Right renal pelvis (tissue), 4 donors: ENCODE data around the gene PHYKPL. TPM values are rescaled to one million over a fixed set of nuclear protein-coding genes. Genes with fewer than 3 reads are reported as not detected.
A peak's percentile ranks its signal among the peaks of the same experiment; 100 is the strongest.
"Not testable (repeated sequence)": the region's sequence is repeated elsewhere in the genome, so short reads cannot be mapped to it uniquely, and the experiment has no call there.

ENCODE experiments used
- DNase-seq, 4 donors: peaks; one replicate each; pipeline ENCODE4 v3.0.0-alpha.2; 2013; ENCODE audit warnings: low read depth in 4 of 4, low spot score in 3 of 4, missing footprints in 1 of 4
- polyA plus RNA-seq, 4 donors: library from polyadenylated mRNA; unstranded; fragments of 120-200 nt; gene quantifications; one replicate each; pipeline ENCODE4 v1.2.1, GENCODE V29; 2013; ENCODE audit not compliant: insufficient read length in 4 of 4

The PHYKPL gene
- polyA plus RNA-seq, 4 donors: 62.8 to 78.4 (median 67.7) TPM

DNA sequence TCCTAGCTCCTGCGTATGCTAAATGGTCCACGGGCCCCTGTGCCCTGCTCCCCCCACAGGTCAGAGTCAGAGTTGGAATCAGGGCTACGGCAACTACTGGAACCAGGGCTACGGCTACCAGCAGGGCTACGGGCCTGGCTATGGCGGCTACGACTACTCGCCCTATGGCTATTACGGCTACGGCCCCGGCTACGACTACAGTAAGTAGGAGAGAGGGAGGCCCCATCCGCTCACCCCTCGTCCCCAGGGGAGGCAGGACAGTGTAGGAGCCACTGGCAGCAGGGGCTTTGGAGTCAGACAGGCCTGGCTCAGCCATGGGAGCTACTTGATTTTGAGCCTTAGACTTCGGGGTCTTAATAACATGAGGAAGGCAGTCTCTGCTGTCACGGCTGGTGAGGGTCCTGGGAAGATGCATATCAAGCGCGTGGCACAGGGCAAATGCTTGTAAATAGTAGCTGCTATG lies 22.5 kb downstream of the PHYKPL start:
- no peak for DNase-seq

DNA sequence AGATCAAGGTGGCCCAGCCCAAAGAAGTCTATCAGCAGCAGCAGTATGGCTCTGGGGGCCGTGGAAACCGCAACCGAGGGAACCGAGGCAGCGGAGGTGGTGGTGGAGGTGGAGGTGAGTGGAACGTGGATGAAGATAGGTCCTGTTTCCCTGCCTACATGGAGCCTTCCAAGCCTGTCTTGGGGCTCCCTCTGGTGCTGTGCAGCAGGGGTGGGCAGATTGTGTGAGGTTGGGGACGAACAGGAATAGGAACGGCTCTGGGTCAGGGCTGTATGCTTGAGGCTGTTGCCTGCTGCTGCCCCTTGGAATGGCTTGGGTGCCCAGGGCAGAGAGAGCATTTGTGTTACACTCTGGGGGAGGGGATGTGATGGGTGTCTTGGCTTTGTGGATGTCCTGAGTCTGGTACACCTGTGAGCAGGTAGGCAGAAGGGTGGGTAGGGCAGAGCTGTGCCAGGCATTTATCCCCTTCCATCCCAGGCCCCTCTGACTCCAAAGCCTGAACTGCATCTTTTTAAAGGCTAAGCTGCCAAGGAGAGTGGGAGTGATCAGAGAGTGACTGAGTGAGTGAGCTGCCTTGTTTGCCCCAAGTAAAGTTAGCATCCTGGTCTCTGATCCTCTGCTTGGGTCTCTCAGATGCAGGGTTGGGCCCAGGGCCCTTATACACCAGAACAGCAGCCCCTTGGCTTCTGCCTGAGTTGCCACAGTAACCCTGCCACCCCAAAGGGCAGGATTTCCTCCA lies 23.1 kb downstream of the PHYKPL start:
- no peak for DNase-seq

DNA sequence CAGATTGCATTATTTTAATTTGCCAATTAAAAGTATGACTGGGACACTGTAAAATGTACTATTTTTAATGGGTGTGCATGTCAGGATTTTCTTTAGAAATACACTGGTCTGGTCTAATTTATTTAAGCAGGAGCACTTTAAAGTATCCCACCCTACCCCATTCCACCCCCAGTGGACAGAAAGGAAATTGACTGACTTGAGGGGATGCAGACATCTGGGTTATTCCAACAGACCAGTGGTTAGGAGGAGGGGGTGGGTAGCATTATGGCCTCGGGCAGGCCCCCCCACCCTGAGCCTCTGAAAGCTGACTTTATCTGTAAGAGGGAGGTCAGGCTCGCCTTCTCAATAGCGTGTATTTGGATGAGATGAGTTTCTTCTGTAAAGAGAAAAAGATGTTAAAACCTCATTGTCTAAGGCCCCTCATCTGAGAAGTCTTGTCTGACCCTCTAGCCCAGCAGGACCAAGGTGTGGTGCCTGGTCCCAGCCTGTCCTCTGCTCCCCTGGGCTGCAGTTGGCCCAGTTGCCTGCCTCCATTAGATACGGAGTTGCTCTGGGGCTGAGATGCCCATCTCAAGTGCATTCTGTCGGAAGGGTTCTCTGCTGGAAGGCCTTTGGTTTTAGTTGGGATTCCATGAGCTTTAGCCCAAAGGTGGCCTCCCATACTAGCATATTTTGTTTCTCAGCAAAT lies 23.9 kb downstream of the PHYKPL start:
- DNase-seq: no peak

DNA sequence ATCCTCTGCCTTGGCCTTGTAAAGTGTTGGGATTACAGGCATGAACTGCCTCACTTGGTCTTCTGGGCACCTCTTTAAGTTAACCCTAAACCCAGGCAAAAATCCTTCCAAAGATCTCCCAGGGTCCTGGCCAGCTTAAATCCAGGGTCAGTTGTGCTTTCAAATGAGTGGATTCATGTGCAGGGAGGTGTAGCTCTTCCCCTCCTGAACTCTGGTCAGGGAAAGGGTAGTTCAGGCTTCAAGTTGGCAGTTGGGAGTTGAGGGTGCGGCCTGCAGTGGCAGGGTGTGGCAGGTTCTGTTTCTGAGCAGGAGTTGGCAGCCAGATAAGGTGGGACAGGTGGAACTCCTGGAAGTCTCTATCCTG lies 24.7 kb downstream of the PHYKPL start:
- no peak for DNase-seq

DNA sequence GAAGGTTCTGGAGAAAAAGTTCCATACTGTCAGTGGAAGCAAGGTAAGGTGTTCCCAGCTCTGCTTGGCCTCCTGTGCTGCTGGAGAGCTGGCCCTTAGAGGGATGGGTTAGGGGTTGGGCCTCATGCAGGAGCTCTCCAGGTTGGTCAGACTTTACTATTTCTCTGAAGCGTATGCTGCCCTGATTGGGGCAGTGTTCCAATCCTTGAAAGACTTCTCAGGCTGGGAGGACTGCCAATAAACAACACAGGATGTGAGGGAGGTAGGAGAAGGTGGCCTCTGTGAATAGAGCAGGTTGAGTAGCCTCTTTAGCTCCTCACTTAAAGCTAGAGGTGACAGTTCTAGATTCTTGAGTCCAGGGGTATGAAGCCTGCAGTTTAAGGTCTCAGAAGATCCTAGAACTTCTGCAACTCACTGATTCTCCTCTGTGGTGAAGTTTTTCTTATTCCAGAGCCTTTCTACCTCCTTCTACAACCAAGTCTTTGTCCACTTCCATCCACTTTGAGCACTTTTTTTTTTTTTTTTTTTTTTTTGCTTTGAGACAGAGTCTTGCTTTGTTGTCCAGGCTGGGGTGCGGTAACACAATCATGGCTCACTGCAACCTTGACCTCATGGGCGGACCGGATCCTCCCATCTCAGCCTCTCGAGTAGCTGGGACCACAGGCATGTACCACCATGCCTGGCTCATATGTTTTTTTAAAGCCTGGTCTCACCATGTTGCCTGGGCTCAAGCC lies 25.3 kb downstream of the PHYKPL start:
- DNase-seq: no peak

DNA sequence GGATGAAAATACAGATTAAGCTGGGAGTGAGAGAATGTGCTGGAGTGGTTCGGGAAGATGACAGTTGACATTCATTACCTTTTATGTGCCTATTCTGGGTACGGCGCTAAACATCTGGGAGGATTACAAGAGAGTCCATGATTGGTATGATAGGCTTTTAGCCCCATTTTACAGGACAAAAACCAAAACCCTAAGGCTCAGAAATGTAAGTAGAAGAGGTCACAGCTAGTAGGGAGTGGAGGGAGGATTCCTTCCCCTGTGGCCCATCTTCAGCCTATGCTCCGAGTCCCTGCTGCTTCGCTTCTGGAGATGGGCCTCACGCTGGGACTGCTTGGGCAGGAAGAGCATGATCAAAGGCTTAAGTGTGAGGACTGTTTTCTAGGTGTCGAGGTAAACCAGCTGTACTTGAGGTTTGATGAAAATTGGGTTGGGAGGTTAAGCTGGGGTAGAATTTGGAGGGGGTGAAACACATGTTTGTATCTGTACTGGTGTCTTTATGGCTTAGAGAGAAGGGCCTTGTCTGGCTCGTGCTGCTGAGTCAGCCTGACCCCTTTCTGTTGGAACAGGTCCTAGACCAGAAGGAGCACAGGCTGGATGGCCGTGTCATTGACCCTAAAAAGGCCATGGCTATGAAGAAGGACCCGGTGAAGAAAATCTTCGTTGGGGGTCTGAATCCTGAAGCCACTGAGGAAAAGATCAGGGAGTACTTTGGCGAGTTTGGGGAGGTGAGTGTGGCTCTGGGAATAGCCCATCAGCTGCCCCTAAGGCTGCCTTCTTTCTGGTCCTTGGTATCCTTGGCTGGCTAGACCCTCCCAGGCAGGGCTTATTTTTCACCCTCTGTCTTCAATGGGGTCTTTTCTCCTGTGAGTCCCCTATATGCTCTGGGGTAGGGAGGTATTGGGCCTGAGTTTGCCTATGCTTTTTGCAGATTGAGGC lies 26.2 kb downstream of the PHYKPL start:
- DNase-seq: no peak

DNA sequence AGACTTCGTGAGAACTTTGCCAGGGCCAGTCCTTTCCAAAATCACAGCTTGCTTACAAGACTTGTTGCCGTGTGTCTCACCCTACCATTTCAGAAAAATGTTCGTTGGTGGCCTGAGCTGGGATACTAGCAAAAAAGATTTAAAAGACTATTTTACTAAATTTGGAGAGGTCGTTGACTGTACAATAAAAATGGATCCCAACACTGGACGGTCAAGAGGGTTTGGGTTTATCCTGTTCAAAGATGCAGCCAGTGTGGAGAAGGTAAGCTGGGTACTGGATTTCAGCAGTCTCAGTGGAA lies 26.9 kb downstream of the PHYKPL start:
- no peak for DNase-seq

DNA sequence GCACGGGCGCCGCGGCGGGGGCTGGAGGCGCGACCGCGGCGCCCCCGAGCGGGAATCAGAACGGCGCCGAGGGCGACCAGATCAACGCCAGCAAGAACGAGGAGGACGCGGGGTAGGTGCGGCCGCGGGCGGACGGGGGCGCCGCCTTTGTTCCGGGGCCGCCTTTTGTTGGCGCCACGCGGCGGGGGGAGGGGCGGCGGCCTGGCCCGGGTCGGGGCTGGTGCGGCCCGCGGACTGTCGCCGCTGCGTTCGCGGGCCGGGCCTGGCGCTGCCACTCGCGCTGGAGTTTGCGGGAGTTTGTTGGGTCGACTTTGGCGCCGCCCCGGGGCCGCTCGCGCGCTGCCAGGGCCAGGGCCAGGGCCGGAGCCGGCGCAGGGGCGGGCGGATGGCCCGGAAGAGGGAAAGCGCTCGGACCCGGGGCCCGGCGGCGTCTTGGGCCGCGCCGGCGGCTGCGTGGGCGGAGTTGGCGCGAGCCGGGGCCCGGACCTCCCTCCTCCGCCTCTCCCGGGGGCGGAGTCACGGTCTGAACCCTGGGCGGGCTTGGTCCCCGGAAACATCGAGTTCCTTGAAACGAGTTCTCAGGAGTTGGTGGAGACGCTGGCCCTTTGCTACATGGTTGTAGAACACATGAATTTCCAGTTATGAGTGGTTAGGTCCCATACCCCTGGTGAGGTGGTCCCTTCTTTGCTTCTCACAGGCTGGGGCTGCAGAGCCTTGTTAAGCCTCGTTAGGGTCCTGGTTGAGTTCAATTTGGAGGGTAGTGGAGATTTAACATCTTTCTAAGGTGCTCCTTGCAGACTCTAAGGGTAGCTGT lies 27.5 kb downstream of the PHYKPL start:
- peak in 2 of 4 donors; percentile 37 to 57 for DNase-seq

DNA sequence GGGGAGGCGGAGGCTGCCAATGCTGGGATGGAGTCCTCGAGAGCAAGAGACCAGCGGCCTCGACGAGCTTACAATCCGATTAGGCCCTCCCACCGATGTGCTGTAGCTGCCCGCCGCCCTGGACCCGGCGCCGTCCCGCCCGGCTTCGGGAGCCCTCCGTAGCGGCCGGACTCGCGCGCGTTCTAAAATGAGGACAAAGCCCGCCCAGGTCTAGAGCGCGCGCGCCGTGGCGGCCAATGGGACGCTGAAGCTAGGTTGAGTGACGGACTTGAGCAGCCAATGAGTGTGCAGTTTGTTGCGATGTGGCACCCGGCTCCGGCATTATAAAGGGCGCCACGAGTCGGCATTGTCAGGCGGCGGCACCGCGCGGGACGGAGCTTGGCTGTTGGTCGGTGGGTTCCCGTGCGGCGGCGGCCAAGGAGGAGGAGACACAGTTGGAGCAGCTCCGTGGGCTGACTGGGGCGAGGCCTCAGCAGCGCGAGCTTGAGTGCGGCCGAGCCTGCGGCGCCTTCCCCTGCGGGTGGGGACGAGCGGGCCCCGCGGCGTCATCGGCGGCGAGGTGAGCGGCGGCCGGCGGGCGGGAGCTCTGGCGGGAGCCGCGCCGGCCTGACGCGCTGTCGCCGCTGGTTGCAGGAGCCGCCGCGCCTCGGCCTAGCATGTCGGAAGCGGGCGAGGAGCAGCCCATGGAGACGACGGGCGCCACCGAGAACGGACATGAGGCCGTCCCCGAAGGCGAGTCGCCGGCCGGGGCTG lies 28.2 kb downstream of the PHYKPL start, which contains the start of gene HNRNPAB:
Gene HNRNPAB (plus strand): TSS at position 352 of the 753 bp plus-strand sequence. CDS start 305 bp downstream, at position 657.
- DNase-seq: peak; percentile 92 to 98 (median 94)

DNA sequence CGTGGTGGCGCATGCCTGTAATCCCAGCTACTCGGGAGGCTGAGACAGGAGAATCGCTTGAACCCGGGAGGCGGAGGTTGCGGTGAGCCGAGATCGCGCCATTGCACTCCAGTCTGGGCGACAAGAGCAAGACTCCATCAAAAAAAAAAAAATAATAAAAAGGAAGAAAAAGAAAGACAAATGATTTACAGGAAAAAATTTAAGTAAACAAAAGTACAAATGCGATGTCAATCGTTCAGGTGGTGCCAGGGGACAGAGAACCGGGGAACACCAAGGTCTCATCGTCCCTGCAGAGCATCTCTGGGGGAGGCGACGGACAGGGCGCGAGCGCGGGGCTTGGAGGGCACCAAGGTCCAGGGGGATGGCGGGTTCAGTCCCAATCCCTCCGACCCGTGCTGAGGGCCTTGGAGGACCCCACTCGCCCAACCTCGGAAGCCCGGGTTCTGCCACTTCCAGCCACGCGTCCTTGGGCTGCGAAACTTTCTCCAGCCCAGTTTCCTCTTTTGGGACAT lies 28.9 kb downstream of the PHYKPL start:
- DNase-seq: no peak

DNA sequence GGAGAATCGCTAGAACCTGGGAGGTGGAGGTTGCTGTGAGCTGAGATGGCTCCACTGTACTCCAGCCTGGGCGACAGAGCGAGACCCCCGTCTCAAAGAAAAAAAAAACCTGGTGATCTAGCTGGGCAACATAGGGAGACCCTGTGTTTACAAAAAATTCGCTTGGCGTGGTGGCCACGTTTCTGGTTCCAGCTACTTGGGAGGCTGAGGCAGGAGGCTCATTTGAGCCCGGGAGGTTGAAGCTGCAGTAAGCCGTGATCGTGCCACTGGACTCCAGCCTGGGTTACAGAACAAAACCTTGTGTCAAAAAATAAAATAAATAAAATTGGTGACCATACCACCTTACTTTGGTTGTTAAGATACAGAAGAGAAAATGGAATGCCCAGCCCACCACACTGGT lies 30.1 kb downstream of the PHYKPL start:
- no peak for DNase-seq

DNA sequence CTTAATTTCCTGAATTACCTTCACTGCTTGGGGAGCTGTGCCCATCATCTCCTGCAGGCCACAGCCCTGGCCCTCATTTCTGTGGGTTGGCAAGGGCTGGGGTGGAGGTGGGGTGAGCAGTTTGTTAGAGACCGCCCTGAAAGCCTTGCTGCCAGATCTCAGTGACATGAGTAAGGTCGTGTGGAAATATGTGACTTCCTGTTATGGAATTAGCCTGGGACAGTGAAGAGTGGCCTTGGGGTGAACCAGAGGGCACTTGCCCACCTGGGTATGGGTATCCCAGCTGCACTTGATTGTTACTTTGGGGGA lies 30.7 kb downstream of the PHYKPL start:
- DNase-seq: no peak

DNA sequence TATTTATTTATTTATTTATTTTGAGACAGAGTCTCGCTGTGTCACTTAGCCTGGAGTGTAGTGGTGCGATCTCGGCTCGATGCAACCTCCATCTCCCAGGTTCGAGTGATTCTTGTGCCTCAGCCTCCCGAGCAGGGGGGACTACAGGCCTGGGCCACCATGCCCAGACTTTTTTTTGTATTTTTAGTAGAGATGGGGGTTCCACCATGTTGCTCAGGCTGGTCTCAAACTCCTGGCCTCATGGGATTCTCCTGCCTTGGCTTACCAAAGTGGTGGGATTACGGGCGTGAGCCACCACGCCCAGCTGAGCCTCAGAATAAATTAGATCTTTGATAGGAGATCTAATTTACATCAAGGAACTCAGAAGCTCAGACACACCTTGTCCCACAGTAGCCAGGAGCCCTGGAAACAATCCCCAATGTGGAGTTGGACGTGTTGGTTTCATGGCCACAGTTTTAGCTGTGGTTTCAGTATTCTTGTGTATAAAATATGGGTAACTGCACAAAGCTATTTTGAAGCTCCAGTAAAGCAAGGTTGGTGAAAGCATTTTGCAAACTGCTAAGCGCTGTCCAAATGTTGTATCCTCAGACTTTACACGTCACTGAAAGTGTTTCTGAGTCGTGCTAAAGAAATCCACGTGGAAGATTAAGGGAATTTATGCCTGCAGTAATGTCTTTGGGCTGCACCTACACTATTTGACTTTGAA lies 31.2 kb downstream of the PHYKPL start:
- DNase-seq: no peak

DNA sequence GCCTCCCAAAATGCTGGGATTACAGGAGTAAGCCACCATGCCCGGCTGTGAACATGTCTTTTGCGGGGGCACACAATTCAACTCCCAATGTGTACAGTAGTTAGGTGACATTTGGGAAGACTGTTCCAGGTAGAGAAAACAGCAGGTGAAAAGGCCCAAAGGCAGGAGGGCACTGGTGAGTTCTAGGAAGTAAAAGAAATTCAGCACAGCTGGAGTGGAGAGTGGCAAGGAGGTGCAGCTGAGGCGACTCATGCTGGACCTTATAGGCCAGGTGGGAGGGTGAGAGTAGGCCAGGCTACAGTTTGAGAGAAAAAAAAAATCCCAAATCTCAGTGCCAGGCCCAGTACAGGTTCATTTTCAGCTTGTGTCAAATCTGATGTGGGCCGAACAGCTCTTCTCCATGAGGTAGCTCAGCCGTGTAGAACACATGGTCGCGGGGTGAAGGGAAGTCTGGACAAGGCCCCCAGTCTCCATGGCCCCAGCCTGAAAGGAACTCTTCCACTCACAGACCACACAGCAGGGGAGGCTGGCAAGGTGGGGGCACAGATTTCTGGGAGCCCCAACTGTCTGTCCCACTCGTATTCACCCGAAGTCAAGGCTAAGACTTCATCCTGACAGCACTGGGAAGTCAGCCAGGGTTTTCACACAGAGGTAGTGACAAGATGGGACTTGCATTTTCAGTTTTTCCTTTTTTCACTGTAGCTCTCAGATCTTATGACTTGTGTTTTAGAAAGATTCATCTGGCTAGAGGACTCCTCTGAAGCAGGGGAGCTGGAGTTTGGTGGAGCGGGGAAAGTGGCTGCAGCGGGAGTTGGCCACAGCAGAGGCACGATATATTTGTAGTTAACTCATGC lies 32.8 kb downstream of the PHYKPL start:
- no peak for DNase-seq

DNA sequence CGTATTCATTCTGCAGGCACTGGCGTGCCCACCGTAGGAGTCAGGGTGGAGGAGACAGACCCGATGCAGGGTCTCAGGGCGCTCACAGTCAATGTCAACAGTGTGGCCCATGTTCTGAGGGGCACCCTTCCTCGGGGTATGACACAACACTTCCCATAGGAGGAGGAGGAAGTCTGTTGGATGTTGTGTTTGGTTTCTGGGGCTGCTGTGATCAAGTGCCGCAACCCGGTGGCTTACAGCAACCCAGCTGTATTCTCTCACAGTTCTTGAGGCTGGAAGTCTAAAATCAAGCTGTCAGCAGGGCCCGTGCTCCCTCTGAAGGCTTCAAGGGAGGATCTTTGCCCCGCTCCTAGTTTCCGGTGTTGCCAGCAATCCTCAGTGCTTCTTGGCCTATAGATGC lies 33.9 kb downstream of the PHYKPL start:
- no peak for DNase-seq

DNA sequence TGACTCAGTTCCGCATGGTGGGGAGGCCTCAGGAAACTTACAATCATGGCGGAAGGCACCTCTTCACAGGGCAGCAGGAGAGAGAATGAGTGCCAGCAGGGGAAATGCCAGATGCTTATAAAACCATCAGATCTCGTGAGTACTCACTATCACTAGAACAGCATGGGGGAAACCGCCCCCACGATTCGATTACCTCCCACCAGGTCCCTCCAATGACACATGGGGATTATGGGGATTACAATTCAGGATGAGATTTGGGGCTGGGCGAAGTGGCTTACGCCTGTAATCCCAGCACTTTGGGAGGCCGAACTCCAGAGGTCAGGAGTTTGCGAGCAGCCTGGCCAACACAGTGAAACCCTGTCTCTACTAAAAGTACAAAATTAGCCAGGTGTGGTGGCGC lies 34.5 kb downstream of the PHYKPL start:
- not testable (repeated sequence) for DNase-seq

DNA sequence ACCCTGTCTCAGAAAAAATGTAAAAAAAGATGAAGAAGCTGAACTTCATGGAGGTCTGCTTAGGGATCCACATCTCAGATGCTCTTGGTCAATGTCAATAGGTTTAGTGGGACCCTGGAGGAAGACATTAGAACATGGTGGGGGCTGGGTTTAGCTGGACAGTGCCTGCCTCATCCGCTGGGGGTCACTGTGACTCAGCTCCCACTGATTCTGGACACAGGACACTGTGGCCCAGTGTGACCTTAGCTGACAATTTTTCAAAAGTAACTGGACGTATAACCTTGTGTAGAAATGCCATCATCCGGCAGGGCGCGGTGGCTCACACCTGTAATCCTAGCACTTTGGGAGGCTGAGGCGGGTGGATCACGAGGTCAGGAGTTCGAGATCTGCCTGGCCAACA lies 35.6 kb downstream of the PHYKPL start:
- no peak for DNase-seq
